ENCODE data around the gene RTN4IP1.
"Not testable (repeated sequence)": the region's sequence is repeated elsewhere in the genome, so short reads cannot be mapped to it uniquely, and the experiment has no call there.

Gene RTN4IP1

DNA sequence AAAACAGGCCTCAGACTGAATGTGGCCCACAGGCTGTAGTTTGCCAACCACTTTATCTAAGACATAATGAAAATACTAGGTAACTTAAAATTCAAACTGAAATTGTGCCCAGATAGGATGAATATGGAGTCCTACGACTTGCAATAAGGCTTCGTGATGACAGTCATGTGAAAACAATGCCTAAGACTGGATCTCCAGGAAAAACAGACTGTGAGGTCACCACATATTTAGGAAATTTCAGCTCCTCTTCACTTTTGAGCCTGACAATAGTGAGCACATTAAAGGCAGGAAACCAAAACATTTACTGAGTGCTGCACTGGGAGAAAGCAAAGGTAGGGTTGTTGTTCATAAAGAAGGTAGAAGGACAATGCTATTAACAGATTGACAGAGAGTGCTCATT, 50.0 kb downstream of the RTN4IP1 start:
- DNase-seq (ENCODE audit: low read depth), result no peak

DNA sequence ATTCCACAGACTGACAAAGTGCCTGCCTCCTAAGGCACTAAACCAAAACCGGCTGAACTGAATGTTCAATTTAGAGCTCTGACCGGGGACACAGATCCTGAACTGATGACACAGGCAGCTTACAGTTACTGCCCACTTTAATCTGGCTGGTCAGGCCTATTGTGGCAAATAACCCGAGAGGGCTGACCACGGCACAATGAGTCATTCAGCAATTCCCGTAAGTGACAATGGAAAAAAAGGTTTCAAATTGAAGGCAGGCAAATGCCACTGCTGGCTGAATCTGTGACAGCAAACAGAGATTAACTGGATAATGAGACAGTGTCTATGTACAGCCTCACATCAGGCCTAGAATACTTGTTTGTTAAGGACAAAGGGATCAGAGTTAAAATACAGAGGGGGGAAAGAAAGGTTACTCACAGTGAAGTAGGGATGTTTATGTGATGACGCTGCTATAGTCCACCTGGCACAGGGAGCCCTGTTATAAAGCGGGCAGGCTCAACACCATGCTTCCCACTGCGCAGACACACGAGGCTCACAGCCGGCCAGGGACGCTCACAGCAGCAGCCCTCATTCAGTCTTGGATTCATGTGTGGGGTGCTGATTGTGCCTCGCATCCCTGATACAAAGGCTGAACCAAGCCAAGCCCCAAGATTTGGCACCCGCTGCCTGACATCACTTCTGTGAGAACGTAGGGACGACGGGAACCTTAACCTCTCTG, 54.4 kb downstream of the RTN4IP1 start:
- DNase-seq (ENCODE audit: low read depth), result no peak

GRCh38 chr6:106572875-106573585, 56.3 kb downstream of the RTN4IP1 start:
- DNase-seq (ENCODE audit: low read depth), result no peak

DNA sequence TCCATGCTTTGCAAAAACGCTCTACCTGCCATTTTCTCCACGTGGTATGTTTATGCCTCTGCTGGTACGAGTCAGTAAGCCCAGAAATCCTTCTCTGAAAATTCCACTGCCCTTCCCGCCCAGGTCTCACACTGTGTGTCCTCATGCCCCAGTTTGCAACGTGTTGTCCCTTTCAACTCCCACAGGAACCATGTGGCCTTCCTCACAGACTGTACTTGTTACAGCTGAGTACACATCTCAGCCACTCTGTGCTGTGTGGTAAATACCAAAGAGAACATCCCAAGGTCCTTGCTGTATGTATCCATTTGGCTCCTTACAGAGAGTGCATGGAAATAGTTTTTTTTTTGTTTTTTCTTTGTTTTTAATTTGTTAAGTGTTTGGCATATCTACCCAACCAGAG, 56.9 kb downstream of the RTN4IP1 start:
- DNase-seq (ENCODE audit: low read depth), result no peak

DNA sequence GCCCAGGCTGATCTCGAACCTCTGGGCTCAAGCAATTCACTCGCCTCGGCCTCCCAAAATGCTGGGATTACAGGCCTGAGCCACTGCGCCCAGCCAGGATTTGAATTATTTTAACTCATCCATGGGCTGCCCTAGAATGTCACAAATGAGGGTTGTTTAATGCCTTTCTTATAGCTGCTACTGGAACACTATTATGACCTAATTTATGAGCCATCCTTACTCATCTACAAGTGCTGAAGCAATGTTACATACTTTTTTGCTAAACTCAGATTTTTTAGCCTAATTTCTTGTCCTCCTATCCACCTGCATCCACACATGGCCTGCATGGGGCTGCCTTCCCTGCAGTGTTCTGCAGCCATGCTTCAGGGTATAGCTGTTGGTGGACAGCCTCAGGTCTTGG, 59.9 kb downstream of the RTN4IP1 start:
- no peak for DNase-seq (ENCODE audit: low read depth)

DNA sequence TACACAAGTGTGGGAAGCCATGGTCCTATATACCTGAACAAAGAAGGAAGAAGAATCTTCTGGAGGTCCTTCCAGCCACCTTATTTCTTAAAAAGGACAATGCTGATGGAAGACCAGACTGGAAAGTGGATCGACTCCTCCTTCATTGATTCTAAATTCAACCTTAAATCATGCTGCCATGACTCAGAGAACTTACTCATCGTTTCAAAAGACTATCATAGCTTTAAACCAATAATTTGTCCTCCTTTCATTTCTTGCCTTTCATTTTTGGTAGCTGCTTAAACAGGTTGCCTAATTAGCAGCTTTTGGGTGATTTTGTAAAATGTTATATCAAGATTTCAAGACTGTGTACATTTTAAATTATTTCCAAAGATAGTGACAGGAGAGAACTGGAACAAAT, 60.8 kb downstream of the RTN4IP1 start:
- no peak for DNase-seq (ENCODE audit: low read depth)

DNA sequence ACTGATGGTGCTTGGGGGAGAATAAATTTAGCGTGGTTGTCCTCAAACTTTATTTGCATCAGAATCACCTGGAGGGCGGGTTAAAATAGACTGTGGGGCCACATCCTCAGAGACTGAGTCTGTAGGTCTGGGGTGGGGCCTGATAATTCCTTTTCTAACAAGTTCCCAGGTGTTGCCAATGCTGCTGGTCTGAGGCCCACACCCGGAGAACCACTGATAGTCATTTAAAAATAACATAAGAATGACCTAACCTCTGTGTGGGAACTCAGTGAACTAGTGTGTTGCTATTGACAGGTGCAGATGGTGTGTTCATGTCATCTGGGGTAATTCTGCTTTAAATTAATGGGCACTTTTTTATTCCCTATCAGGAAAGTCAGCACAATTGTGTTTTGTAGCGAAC, 64.8 kb downstream of the RTN4IP1 start:
- no peak for DNase-seq (ENCODE audit: low read depth)

DNA sequence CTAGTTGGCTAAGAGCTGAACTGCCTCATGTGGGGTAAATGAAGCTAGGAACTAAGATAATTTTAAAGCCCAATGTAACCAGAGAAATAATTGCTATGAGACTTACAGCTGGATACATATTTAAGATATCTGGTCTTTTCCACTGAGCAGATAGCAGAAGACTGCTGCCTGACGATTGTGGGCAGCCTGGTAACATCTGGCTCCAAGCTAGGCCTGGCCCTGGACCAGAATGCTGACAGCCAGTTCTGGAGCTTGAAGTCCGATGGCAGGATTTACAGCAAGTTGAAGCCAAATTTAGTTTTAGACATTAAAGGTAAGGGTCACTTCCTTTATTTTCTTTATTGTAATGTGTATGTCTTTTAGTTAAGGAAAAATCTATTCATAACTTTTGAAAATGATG, 65.7 kb downstream of the RTN4IP1 start:
- DNase-seq (ENCODE audit: low read depth), result no peak

DNA sequence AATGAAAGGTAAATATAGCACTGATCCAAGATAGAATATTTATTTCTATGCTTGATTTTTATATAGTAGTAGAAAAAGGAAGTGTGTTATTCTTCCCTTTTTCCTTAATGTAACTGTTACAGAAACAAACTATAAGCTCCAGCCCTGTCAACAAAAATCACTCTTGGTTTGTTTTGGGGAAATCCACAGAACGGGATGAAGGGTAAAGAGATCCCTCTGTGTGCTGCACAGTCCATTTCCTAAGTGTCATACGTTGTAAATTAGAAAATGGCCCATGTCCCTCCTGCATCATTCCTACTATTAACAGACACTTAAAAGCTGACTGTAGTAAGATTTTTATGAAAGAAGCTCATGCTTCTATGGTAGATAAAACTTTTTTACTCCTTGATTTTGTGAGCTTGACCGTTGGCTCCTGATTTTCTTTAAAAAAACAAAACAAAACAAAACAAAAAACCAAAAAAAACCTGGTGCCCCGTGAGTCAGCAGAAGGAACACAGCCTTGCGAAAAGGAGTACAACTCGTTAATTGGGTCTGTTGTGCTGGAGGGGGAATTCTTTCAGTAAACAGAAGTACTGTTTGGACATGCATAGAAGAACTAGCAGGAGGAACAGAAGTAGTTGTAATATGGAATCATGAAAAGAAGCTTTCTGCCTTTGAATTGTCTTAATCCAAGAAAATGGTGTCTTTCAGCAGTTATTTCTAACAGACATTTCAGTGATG, 67.5 kb downstream of the RTN4IP1 start:
- no peak for DNase-seq (ENCODE audit: low read depth)

GRCh38 chr6:106560996-106561685, 68.2 kb downstream of the RTN4IP1 start:
- DNase-seq (ENCODE audit: low read depth), result no peak

DNA sequence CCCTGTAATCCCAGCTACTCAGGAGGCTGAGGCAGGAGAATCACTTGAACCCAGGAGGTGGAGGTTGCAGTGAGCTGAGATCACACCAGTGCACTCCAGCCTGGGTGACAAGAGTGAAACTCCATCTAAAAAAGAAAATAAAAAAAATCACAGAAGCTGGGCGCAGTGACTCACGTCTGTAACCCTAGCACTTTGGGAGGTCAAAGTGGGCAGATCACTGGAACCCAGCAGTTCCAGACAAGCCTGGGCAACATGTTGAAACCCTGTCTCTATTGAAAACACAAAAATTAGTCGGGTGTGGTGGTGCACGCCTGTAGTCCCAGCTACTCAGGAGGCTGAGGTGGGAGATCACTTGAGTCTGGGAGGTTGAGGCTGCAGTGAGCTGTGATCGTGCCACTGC, 69.6 kb downstream of the RTN4IP1 start:
- DNase-seq (ENCODE audit: low read depth), result not testable (repeated sequence)

GRCh38 chr6:106558364-106558763, 70.9 kb downstream of the RTN4IP1 start:
- no peak for DNase-seq (ENCODE audit: low read depth)

- DNase-seq (ENCODE audit: low read depth), result no peak
These were observed 71.5 kb downstream of the RTN4IP1 start for GRCh38 chr6:106557837-106558236.

DNA sequence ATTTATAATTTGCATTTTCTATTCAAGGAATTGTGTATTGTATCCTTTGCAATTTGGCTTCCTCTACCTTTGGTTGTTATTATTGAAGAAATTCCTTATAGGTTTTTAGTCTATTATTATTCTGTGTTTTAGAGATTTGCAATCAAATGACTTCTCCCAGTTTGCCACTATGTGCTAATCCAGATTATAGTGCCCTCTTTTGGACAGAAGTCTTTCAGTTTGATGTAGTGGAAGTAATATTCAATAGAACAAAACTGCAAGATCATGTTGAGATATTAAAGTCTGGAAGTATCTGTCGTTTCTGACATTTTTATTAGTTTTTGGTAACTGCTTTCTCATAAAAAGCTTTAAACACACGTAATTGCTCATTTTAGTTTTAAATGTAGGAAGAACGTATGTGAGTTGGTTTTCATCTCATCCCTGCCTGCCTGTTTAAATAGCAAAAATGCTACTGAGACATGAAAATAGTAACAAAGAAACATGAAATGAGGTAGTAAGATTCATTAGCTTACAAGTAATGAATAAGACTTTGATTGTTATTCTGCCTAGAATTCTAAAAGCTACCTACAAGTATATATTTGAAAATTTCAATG, 72.8 kb downstream of the RTN4IP1 start:
- no peak for DNase-seq (ENCODE audit: low read depth)

- no peak for DNase-seq (ENCODE audit: low read depth)
These were observed 73.5 kb downstream of the RTN4IP1 start for GRCh38 chr6:106555767-106556166.

DNA sequence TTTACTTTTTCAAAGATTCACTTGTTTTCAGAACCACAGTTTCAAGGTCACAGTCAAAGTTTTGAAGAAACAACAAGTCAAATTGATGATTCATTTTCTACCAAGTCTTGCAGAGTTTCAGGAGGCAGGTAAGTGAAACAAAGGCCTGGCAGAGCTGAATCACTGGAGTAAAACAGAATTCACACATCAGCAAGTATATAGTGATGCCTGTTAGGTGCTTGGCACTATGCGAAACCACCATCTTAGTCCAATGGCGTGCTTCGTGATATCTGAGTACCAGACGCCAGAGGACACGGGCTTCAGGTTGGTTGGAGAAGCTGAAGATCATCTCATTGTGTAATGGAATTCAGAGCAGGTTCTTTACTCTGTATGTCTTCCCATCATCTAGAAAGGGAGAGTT, 75.9 kb downstream of the RTN4IP1 start:
- no peak for DNase-seq (ENCODE audit: low read depth)

DNA sequence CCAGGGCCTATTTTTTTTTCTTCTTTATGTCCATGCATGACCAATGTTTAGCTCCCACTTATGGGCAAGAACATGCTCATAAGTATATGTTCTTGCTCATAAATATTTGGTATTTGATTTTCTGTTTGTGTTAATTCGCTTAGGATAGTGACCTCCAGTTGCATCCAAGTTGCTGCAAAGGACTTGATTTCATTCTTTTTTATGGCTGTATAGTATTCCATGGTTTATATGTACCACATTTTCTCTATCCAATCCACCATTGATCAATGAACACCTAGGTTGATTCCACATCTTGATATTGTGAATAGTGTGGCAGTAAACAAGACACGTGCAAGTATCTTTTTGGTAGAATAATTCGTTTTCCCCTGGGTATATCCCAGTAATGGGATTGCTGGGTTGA, 78.1 kb downstream of the RTN4IP1 start:
- no peak for DNase-seq (ENCODE audit: low read depth)

- DNase-seq (ENCODE audit: low read depth), result no peak
These were observed 79.8 kb downstream of the RTN4IP1 start for GRCh38 chr6:106549521-106549920.

GRCh38 chr6:106548926-106549455, 80.3 kb downstream of the RTN4IP1 start:
- DNase-seq (ENCODE audit: low read depth), result not testable (repeated sequence)

GRCh38 chr6:106547601-106548453, 81.5 kb downstream of the RTN4IP1 start:
- no peak for DNase-seq (ENCODE audit: low read depth)
